ENCODE measurements around the gene RPAP3. TPM values are rescaled to one million over a fixed set of nuclear protein-coding genes. Genes with fewer than 3 reads are reported as not detected.
A peak's percentile ranks its signal among the peaks of the same experiment; 100 is the strongest.
"Not testable (repeated sequence)": the region's sequence is repeated elsewhere in the genome, so short reads cannot be mapped to it uniquely, and the experiment has no call there.

Gene RPAP3
- polyA plus RNA-seq, 3 donors = 9.6 to 20.6 (median 19.0) TPM

GRCh38 chr12:47648056-47648579 lies 57.7 kb downstream of the RPAP3 start:
- Mint-ChIP-seq H3K27ac (no peak overlapping the region), H3K27me3 (ENCODE audit: low read depth in 3 of 3) (no peaks in the 10 kb centered on the region), H3K4me1 (peaks cover 19% of the 10 kb centered on the region), H3K36me3 (peaks cover 13 to 16% of the 10 kb centered on the region in 2 donors), H3K4me3 (no peak overlapping the region), H3K9me3 (peaks cover 13 to 17% (median 13%) of the 10 kb centered on the region in 7 donors)
- Histone ChIP-seq H3K27me3 (ENCODE audit: control insufficient read depth in 2 of 2, insufficient read depth in 2 of 2, low read length in 2 of 2) (no peaks in the 10 kb centered on the region), H3K27ac (ENCODE audit: low read depth in 1 of 2, low read length in 2 of 2) (no peak overlapping the region), H3K9me3 (replicated peaks in 1 of 2; ENCODE audit: control insufficient read depth in 1 of 2, insufficient read depth in 1 of 2, low read length in 2 of 2) (peaks cover 5 to 10% of the 10 kb centered on the region in 2 donors), H4K20me1 (ENCODE audit: insufficient read depth, low read length) (no peaks in the 10 kb centered on the region), H3K9ac (ENCODE audit: insufficient read depth, low read length, poor library complexity, severe bottlenecking) (no peak overlapping the region), H3K36me3 (replicated peaks in 1 of 2; ENCODE audit: control insufficient read depth in 1 of 2, insufficient read depth in 2 of 2, low read length in 2 of 2) (no peaks in the 10 kb centered on the region), H2AFZ (ENCODE audit: insufficient read depth, low read depth, low read length, poor library complexity, severe bottlenecking) (no peak overlapping the region), H3K4me2 (replicated peaks; ENCODE audit: extremely low read depth, low read length, poor library complexity, severe bottlenecking) (no peak overlapping the region), H3K4me3 (replicated peaks in 1 of 3; ENCODE audit: low read depth in 2 of 3, low read length in 3 of 3) (no peak overlapping the region), H3K79me2 (ENCODE audit: insufficient read depth, low read length) (no peaks in the 10 kb centered on the region), H3K4me1 (ENCODE audit: control insufficient read depth in 1 of 2, insufficient read depth in 2 of 2, low read length in 2 of 2) (peaks cover 4 to 19% of the 10 kb centered on the region in 2 donors)
- intact Hi-C loops (cut with micrococcal nuclease) = no loop called here
- DNase-seq = no peak
- TF ChIP-seq CTCF (IDR thresholded peaks at IDR 0.05) = no peak
- WGBS (ENCODE audit: insufficient coverage) = 100% methylated on average over 1 of the region's 2 CpGs

GRCh38 chr12:47642310-47642709 lies 63.5 kb downstream of the RPAP3 start:
- H3K4me3 Mint-ChIP-seq; intact Hi-C loops (cut with micrococcal nuclease); H3K4me1 Mint-ChIP-seq; H3K27ac ChIP-seq (ENCODE audit: low read depth in 1 of 2, low read length in 2 of 2); H3K4me3 ChIP-seq (replicated peaks in 1 of 3; ENCODE audit: low read depth in 2 of 3, low read length in 3 of 3); H3K4me1 ChIP-seq (ENCODE audit: control insufficient read depth in 1 of 2, insufficient read depth in 2 of 2, low read length in 2 of 2); H3K27me3 ChIP-seq (ENCODE audit: control insufficient read depth in 2 of 2, insufficient read depth in 2 of 2, low read length in 2 of 2); H4K20me1 ChIP-seq (ENCODE audit: insufficient read depth, low read length); DNase-seq; H3K4me2 ChIP-seq (replicated peaks; ENCODE audit: extremely low read depth, low read length, poor library complexity, severe bottlenecking); H2AFZ ChIP-seq (ENCODE audit: insufficient read depth, low read depth, low read length, poor library complexity, severe bottlenecking); H3K36me3 ChIP-seq (replicated peaks in 1 of 2; ENCODE audit: control insufficient read depth in 1 of 2, insufficient read depth in 2 of 2, low read length in 2 of 2); H3K27me3 Mint-ChIP-seq (ENCODE audit: low read depth in 3 of 3); H3K9ac ChIP-seq (ENCODE audit: insufficient read depth, low read length, poor library complexity, severe bottlenecking); H3K79me2 ChIP-seq (ENCODE audit: insufficient read depth, low read length): not testable (repeated sequence)
- Mint-ChIP-seq H3K27ac (peak overlapping the region in 1 of 7 donors; percentile 20), H3K36me3 (peaks cover 20 to 33% of the 10 kb centered on the region in 2 donors), H3K9me3 (peaks cover 33 to 52% (median 37%) of the 10 kb centered on the region in 7 donors)
- WGBS (ENCODE audit: insufficient coverage) = 100% methylated on average over 2 of the region's 3 CpGs
- H3K9me3 ChIP-seq (replicated peaks in 1 of 2; ENCODE audit: control insufficient read depth in 1 of 2, insufficient read depth in 1 of 2, low read length in 2 of 2) = peaks cover 5 to 25% of the 10 kb centered on the region in 2 donors
